ENCODE data around the gene NQO1. TPM values are rescaled to one million over a fixed set of nuclear protein-coding genes. Genes with fewer than 3 reads are reported as not detected.

NQO1 gene
- total and polyA plus RNA-seq, 2 of the 13 experiments (the other 11 are each of a cell fraction or from before 2014, with no cell fraction given): 464 to 1,060 TPM

DNA sequence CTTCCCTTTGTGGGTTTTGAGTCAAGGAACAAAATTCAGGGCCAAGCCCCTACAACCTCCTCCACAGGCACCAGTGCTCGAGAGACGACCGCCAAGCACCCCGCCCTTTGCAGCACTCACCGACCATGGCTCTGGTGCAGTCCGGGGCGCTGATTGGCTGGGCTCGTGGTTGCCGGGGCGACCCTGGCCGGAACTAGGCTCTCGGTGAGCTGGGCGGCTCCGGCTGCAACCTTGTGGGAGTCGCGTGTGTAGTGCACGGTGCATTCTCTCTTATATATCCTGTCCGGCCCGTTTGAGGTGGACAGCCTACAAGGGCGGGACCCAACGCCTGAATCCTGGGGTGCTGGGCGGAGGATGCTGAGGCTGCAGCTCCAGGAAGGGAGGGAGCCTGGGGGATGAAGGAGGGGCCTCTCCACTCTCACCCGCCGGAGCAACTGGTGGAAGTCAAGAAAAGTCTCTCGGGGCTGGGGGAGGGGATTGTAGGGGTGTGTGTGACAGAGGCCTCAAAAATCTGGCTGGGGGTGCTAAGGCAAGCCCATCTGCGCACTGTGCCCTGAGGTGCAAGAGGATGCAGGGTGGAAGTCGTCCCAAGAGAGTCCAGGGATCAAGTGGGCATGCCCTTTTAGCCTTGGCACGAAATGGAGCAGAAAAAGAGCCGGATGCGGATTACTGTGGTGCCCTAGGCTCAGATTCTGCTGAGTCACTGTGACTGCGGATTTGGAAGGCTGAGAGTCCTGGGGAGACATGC lies at the start of gene NQO1 (continued):
- no peak for TF ChIP-seq ZFP37 (CRISPR knock-in tag; IDR thresholded peaks at IDR 0.05; ENCODE audit: borderline replicate concordance)
- TF ChIP-seq ZNF556 (CRISPR knock-in tag; IDR thresholded peaks at IDR 0.05; ENCODE audit: borderline replicate concordance): peak; percentile 32; the same call in 1 of the 2 replicates
- peak; percentile 46; the same call in 1 of the 2 replicates for TF ChIP-seq MIER3 (CRISPR knock-in tag; IDR thresholded peaks at IDR 0.05; ENCODE audit: borderline replicate concordance)
- TF ChIP-seq, protein P1, sequence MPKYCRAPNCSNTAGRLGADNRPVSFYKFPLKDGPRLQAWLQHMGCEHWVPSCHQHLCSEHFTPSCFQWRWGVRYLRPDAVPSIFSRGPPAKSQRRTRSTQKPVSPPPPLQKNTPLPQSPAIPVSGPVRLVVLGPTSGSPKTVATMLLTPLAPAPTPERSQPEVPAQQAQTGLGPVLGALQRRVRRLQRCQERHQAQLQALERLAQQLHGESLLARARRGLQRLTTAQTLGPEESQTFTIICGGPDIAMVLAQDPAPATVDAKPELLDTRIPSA (CRISPR knock-in tag; IDR thresholded peaks at IDR 0.05; ENCODE audit: borderline replicate concordance): no peak
- TF ChIP-seq, protein P2, sequence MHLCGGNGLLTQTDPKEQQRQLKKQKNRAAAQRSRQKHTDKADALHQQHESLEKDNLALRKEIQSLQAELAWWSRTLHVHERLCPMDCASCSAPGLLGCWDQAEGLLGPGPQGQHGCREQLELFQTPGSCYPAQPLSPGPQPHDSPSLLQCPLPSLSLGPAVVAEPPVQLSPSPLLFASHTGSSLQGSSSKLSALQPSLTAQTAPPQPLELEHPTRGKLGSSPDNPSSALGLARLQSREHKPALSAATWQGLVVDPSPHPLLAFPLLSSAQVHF (CRISPR knock-in tag; IDR thresholded peaks at IDR 0.05): no peak
- no peak for TF ChIP-seq ZNF251 (CRISPR knock-in tag; IDR thresholded peaks at IDR 0.05)
- TF ChIP-seq BRCA1 (CRISPR knock-in tag; IDR thresholded peaks at IDR 0.05): no peak
- no peak for TF ChIP-seq JUNB (CRISPR knock-in tag; IDR thresholded peaks at IDR 0.05; ENCODE audit: borderline replicate concordance)
- peak; percentile 46 for TF ChIP-seq XRCC5 (optimal IDR thresholded peaks at IDR 0.05; ENCODE audit: low read length)
- no peak for TF ChIP-seq PHB2 (IDR thresholded peaks at IDR 0.05; ENCODE audit: partially characterized antibody)
- TF ChIP-seq TARDBP (CRISPR knock-in tag; IDR thresholded peaks at IDR 0.05): peak; percentile 59
- TF ChIP-seq ZNF121 (CRISPR knock-in tag; IDR thresholded peaks at IDR 0.05): peak; percentile 28; the same call in 1 of the 2 replicates
- no peak; the same call in 1 of the 2 replicates for TF ChIP-seq ARNTL (CRISPR knock-in tag; IDR thresholded peaks at IDR 0.05)
- TF ChIP-seq ZNF549 (CRISPR knock-in tag; IDR thresholded peaks at IDR 0.05): no peak
- TF ChIP-seq PLRG1 (conservative IDR thresholded peaks at IDR 0.05): no peak
- TF ChIP-seq, protein P3, sequence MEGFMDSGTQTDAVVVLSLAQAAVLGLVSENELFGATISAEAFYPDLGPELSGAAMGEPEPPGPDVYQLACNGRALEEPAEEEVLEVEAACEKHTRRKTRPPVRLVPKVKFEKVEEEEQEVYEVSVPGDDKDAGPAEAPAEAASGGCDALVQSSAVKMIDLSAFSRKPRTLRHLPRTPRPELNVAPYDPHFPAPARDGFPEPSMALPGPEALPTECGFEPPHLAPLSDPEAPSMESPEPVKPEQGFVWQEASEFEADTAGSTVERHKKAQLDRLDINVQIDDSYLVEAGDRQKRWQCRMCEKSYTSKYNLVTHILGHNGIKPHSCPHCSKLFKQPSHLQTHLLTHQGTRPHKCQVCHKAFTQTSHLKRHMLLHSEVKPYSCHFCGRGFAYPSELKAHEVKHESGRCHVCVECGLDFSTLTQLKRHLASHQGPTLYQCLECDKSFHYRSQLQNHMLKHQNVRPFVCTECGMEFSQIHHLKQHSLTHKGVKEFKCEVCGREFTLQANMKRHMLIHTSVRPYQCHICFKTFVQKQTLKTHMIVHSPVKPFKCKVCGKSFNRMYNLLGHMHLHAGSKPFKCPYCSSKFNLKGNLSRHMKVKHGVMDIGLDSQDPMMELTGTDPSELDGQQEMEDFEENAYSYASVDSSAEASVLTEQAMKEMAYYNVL (CRISPR knock-in tag; IDR thresholded peaks at IDR 0.05; ENCODE audit: borderline replicate concordance): no peak
- TF ChIP-seq CHCHD3 (CRISPR knock-in tag; IDR thresholded peaks at IDR 0.05): no peak
- TF ChIP-seq, protein P4, sequence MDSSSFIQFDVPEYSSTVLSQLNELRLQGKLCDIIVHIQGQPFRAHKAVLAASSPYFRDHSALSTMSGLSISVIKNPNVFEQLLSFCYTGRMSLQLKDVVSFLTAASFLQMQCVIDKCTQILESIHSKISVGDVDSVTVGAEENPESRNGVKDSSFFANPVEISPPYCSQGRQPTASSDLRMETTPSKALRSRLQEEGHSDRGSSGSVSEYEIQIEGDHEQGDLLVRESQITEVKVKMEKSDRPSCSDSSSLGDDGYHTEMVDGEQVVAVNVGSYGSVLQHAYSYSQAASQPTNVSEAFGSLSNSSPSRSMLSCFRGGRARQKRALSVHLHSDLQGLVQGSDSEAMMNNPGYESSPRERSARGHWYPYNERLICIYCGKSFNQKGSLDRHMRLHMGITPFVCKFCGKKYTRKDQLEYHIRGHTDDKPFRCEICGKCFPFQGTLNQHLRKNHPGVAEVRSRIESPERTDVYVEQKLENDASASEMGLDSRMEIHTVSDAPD (CRISPR knock-in tag; IDR thresholded peaks at IDR 0.05): no peak; the same call in 1 of the 2 replicates
- TF ChIP-seq HNRNPL (IDR thresholded peaks at IDR 0.05; ENCODE audit: low read depth, low read length): peak; percentile 93
- no peak for TF ChIP-seq ZFAT (CRISPR knock-in tag; conservative IDR thresholded peaks at IDR 0.05)
- TF ChIP-seq ARNT (IDR thresholded peaks at IDR 0.05): no peak
- TF ChIP-seq ZNF235 (CRISPR knock-in tag; IDR thresholded peaks at IDR 0.05; ENCODE audit: borderline replicate concordance): no peak
- TF ChIP-seq NR2F1 (CRISPR knock-in tag; IDR thresholded peaks at IDR 0.05): peak; percentile 26 to 45; a peak in 2 of 4 replicates
- TF ChIP-seq ZNF354B (CRISPR knock-in tag; IDR thresholded peaks at IDR 0.05): no peak
- TF ChIP-seq AHR (CRISPR knock-in tag; IDR thresholded peaks at IDR 0.05): no peak
- TF ChIP-seq, protein P5, sequence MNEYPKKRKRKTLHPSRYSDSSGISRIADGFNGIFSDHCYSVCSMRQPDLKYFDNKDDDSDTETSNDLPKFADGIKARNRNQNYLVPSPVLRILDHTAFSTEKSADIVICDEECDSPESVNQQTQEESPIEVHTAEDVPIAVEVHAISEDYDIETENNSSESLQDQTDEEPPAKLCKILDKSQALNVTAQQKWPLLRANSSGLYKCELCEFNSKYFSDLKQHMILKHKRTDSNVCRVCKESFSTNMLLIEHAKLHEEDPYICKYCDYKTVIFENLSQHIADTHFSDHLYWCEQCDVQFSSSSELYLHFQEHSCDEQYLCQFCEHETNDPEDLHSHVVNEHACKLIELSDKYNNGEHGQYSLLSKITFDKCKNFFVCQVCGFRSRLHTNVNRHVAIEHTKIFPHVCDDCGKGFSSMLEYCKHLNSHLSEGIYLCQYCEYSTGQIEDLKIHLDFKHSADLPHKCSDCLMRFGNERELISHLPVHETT (CRISPR knock-in tag; conservative IDR thresholded peaks at IDR 0.05): no peak

All from HepG2 (cell line).